Peyer's patch (tissue), 4 donors: ENCODE data around the gene SUPT3H. TPM values are rescaled to one million over a fixed set of nuclear protein-coding genes. Genes with fewer than 3 reads are reported as not detected.

Experiments
- DNase-seq, 3 donors: peaks; one replicate each; pipeline ENCODE4 v3.0.0-alpha.2; 2017 to 2019
- H3K27ac ChIP-seq, 4 donors: fragments of 200-600 bp; sonication (generic); one replicate each; pipeline ENCODE4 v1.5.1; 2016 to 2019
- H3K27me3 ChIP-seq, 2 donors: fragments of 200-600 bp; sonication (generic); one replicate each; pipeline ENCODE4 v1.5.1; 2019
- H3K36me3 ChIP-seq, 3 donors: fragments of 200-600 bp; sonication (generic); one replicate each; pipeline ENCODE4 v1.5.1; 2016 to 2019
- H3K4me1 ChIP-seq, 4 donors: fragments of 200-600 bp; sonication (generic); one replicate each; pipeline ENCODE4 v1.5.1; 2016 to 2019
- H3K4me3 ChIP-seq, 4 donors: fragments of 200-600 bp; sonication (generic); 1 replicate in 3 of 4; 2 replicates in 1 of 4; pipeline ENCODE4 v1.5.1; 2016 to 2019; ENCODE audit warnings: mild to moderate bottlenecking in 1 of 4
- H3K9me3 ChIP-seq, 4 donors: fragments of 200-600 bp; sonication (generic); one replicate each; pipeline ENCODE4 v1.5.1; 2016 to 2019; ENCODE audit warnings: mild to moderate bottlenecking in 1 of 4
- CTCF ChIP-seq, 6 experiments: fragments of 450-650 bp in 4 of 6; fragments of 200-600 bp in 2 of 6; sonication (generic) in 1 of 6; IDR thresholded peaks; one replicate each; pipeline ENCODE4 v1.5.1; 2017 to 2019; ENCODE audit warnings: antibody characterized with exemption in 6 of 6, mild to moderate bottlenecking in 3 of 6, moderate library complexity in 1 of 6
- POLR2A ChIP-seq, 2 donors: fragments of 450-650 bp; IDR thresholded peaks; one replicate each; pipeline ENCODE4 v1.5.1; 2017; ENCODE audit warnings: antibody characterized with exemption in 2 of 2, mild to moderate bottlenecking in 2 of 2, moderate library complexity in 2 of 2
- total RNA-seq, 4 donors: library from RNA; depleted of rRNA; stranded (reverse); fragments of >200 nt; gene quantifications; one replicate each; pipeline ENCODE4 v1.1.0, GENCODE V29; 2016

SUPT3H gene
- total RNA-seq, 4 donors from 2014 or later, result 2.0 to 17.3 (median 2.7) TPM

- Histone ChIP-seq H3K27ac (no peak overlapping the region), H3K4me3 (no peak overlapping the region), H3K36me3 (no peaks in the 10 kb centered on the region), H3K4me1 (no peaks in the 10 kb centered on the region), H3K9me3 (no peaks in the 10 kb centered on the region), H3K27me3 (no peaks in the 10 kb centered on the region)
- TF ChIP-seq CTCF (IDR thresholded peaks at IDR 0.05) (no peak), POLR2A (IDR thresholded peaks at IDR 0.05) (no peak)
- no peak for DNase-seq
Observed at GRCh38 chr6:44831002-44831610, 546.6 kb downstream of the SUPT3H start.

GRCh38 chr6:44829836-44830235, 547.9 kb downstream of the SUPT3H start:
- no peak overlapping the region for H3K4me3 ChIP-seq
- H3K4me1 ChIP-seq, result no peaks in the 10 kb centered on the region
- no peaks in the 10 kb centered on the region for H3K27me3 ChIP-seq
- no peaks in the 10 kb centered on the region for H3K9me3 ChIP-seq
- TF ChIP-seq POLR2A (IDR thresholded peaks at IDR 0.05) (no peak), CTCF (IDR thresholded peaks at IDR 0.05) (no peak)
- DNase-seq, result no peak
- H3K27ac ChIP-seq, result no peak overlapping the region
- no peaks in the 10 kb centered on the region for H3K36me3 ChIP-seq

- no peak for TF ChIP-seq POLR2A (IDR thresholded peaks at IDR 0.05)
- TF ChIP-seq CTCF (IDR thresholded peaks at IDR 0.05), result no peak
- DNase-seq, result no peak
- H3K4me1 ChIP-seq, result no peaks in the 10 kb centered on the region
- H3K9me3 ChIP-seq, result no peaks in the 10 kb centered on the region
- no peaks in the 10 kb centered on the region for H3K36me3 ChIP-seq
- no peak overlapping the region for H3K27ac ChIP-seq
- no peaks in the 10 kb centered on the region for H3K27me3 ChIP-seq
- no peak overlapping the region for H3K4me3 ChIP-seq
Observed at GRCh38 chr6:44828780-44829179, 549.0 kb downstream of the SUPT3H start.

GRCh38 chr6:44826025-44826676, 551.6 kb downstream of the SUPT3H start:
- Histone ChIP-seq H3K27me3 (no peaks in the 10 kb centered on the region), H3K4me1 (no peaks in the 10 kb centered on the region), H3K4me3 (no peak overlapping the region), H3K36me3 (no peaks in the 10 kb centered on the region), H3K27ac (no peak overlapping the region), H3K9me3 (no peaks in the 10 kb centered on the region)
- DNase-seq, result no peak
- TF ChIP-seq POLR2A (IDR thresholded peaks at IDR 0.05), result no peak
- no peak for TF ChIP-seq CTCF (IDR thresholded peaks at IDR 0.05)

- Histone ChIP-seq H3K4me3 (no peak overlapping the region), H3K4me1 (no peaks in the 10 kb centered on the region), H3K27ac (no peak overlapping the region), H3K36me3 (no peaks in the 10 kb centered on the region), H3K9me3 (no peaks in the 10 kb centered on the region), H3K27me3 (no peaks in the 10 kb centered on the region)
- TF ChIP-seq CTCF (IDR thresholded peaks at IDR 0.05) (no peak), POLR2A (IDR thresholded peaks at IDR 0.05) (no peak)
- no peak for DNase-seq
Observed at GRCh38 chr6:44825273-44825672, 552.5 kb downstream of the SUPT3H start.
